GM12872 (cell line): ENCODE measurements around the gene MED13L.

Source experiments
- CTCF ChIP-seq: IDR thresholded peaks from 3 replicates; pipeline ENCODE4 v1.5.1; 2011; ENCODE audit warnings: low read depth, mild to moderate bottlenecking, low read length, moderate library complexity; ENCODE audit not compliant: insufficient read depth

Gene MED13L

DNA sequence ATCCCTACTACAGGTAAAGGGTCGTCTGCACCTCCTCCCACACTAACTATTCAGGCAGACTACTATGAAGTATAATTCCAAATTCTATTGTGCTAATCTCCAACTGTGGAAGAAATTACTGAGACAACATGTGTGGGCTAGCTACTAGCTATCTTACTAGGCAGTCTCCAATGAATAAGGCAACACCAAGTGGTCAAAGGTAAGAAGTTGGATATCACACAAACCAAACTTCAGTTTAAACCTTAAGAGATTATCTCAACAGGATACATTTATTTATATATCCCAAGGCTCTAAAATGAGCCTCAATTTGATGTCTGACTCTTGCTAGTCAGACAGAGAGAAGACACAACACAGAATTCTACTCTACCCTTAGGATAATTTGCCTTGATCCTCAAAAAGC, 14.1 kb downstream of the MED13L start:
- TF ChIP-seq CTCF, result no peak

DNA sequence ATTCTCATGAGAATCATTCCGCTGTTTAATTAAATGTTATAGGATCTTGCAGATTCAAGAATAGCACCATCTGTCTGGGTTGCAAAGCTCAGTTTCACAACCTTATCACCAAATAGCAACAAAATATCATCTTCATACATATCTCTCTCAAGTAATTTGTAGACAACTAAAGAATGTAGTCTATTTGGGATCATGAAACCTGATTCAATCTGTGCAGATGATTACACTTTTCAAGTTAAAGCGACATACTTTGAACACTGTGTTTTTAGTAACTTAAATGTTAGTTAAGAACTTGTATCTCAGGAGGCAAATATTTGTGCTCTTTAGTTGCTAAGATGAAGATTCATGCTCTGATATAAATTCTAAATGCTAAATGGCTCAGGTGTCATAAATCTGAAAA, 14.8 kb downstream of the MED13L start:
- no peak for TF ChIP-seq CTCF

GRCh38 chr12:116261525-116262100, 15.9 kb downstream of the MED13L start:
- TF ChIP-seq CTCF, result no peak

- no peak for TF ChIP-seq CTCF
Measured at GRCh38 chr12:116259800-116260577, 17.5 kb downstream of the MED13L start.

GRCh38 chr12:116257826-116258225, 19.7 kb downstream of the MED13L start:
- TF ChIP-seq CTCF, result no peak

DNA sequence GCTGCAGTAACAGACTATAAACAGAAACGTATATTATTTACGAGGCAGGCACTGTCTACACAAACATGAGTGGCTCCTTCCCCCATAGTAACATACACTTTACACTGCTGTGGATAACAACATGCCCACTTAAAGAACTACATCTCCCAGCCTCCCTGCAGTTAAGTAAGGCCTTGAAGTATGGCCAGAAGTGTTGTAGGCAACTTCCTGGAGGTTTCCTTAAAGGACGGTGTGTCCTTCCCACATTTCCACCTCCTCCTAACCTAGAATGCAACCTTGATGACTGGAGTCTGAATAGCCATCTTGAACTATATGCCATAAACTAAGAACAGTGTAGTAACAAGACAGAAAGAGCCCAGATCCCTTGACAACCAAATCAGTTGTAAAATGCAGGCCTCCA, 20.3 kb downstream of the MED13L start:
- TF ChIP-seq CTCF, result no peak

- no peak for TF ChIP-seq CTCF
Measured at GRCh38 chr12:116249938-116250337, 27.6 kb downstream of the MED13L start.
